Astrocyte of the cerebellum (primary cell): ENCODE results near the gene ACLY.

Experiments
- DNase-seq: peaks from one replicate; pipeline ENCODE4 v3.0.0-alpha.2; 2011; ENCODE audit warnings: low read depth
- H3K4me3 ChIP-seq: 2 replicates; pipeline ENCODE4 v1.5.1; 2011; ENCODE audit warnings: mild to moderate bottlenecking, low read depth, low read length, moderate library complexity
- CTCF ChIP-seq: IDR thresholded peaks from 2 replicates; pipeline ENCODE4 v1.5.1; 2012; ENCODE audit warnings: low read length, low read depth, moderate library complexity, mild to moderate bottlenecking; ENCODE audit errors: missing control alignments
- in situ Hi-C: cut with HindIII; loops from 2 replicates; pipeline ENCODE4 v1.10.0; 2017; ENCODE audit warnings: low sequenced_read_pairs

ACLY gene

DNA sequence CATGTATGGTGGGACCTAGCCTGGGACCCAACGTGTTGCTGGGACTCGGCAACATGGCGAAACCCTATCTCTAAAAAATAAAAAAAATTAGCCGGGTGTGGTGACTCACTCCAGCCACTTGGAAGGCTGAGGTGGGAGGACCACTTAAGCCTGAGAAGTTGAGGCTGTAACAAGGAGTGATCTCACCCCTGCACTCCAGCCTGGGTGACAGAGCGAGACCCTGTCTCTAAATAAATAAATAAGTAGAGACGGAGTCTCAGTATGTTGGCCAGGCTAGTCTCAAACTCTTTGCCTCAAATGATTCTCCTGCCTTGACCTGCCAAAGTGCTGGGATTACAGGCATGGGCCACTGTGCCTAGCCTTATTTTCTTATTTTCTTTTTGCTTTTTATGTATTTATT is 37.8 kb upstream of the ACLY start:
- H3K4me3 ChIP-seq = no peak overlapping the region
- TF ChIP-seq CTCF = no peak
- in situ Hi-C loops = loop anchor here (25.0 kb wide), 1 partner anchor 219 kb away; the partner anchor contains the start of gene HAP1
- DNase-seq = no peak

- H3K4me3 ChIP-seq = no peak overlapping the region
- no peak for TF ChIP-seq CTCF
- no peak for DNase-seq
- in situ Hi-C loops = no loop called here
Measured at GRCh38 chr17:41948762-41949460, 30.2 kb upstream of the ACLY start.

DNA sequence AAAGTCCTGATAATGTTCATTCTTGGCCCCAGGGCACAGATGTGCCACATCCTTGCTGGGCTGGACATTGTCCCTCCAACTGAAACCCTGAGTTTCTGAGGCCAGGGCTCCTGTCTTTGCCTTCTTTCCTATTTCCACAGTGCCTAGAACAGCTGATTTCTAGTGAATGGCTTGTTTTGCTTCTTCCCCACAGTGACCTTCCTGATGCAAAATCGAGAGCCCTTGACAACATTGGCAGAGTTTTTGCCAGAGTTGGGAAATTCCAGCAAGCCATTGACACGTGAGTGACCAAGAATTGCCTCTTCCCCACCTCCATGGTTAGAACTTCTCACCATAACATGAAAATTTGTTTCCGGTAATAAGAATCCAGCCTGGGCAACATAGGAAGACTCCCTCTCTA is 26.2 kb upstream of the ACLY start:
- TF ChIP-seq CTCF = no peak
- no peak for DNase-seq
- in situ Hi-C loops = no loop called here
- H3K4me3 ChIP-seq = no peak overlapping the region

DNA sequence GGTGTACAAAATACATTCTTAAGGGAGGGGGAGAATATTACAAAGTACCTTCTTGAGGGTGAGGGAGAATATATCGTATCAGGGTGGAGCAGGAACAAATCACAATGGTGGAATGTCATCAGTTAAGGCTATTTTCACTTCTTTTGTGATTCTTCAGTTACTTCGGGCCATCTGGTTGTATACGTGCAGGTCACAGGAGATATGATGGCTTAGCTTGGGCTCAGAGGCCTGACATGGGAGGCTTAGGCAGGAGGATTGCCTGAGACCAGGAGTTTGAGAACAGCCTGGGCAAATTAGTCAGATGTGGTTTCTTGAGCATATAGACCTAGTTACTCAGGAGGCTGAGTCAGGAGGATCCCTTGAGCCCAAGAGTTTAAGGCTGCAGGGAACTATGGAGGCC is 24.7 kb upstream of the ACLY start:
- no peak for DNase-seq
- in situ Hi-C loops = no loop called here
- TF ChIP-seq CTCF = no peak
- no peak overlapping the region for H3K4me3 ChIP-seq

DNA sequence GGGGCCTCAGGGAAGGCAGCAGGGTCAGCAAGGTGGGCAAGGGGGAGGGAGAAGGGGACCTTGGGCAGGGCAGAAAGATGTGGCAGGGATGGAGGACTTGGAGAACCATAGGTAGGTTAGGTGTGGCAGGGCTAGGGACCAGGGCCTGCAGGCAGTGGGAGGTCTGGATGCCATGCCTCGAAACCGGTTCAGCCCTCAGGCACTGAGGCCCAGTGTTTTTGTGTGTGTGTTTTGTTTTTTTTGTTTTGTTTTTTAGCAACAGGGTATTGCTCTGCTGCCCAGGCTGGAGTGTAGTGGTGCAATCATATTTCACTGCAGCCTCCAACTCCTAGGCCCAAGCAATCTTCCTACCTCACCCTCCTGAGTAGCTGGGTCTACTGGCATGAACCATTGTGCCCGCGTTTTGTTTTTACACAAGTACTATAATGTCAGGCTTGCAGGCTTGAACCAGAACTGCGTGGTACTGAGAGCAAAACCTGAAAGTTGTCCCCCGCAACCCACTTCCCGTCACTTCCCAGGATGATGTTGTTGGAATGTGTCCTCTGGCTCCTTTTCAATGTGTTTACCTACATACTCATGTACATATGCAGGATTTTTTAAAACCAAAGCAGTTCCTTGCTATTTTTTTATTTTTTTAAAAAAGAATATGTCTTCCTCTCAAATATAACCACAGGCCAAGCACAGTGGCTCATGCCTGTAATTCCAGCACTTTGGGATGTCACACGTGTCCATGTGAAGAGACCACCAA is 24.0 kb upstream of the ACLY start:
- in situ Hi-C loops = no loop called here
- DNase-seq = no peak
- H3K4me3 ChIP-seq = no peak overlapping the region
- TF ChIP-seq CTCF = no peak

DNA sequence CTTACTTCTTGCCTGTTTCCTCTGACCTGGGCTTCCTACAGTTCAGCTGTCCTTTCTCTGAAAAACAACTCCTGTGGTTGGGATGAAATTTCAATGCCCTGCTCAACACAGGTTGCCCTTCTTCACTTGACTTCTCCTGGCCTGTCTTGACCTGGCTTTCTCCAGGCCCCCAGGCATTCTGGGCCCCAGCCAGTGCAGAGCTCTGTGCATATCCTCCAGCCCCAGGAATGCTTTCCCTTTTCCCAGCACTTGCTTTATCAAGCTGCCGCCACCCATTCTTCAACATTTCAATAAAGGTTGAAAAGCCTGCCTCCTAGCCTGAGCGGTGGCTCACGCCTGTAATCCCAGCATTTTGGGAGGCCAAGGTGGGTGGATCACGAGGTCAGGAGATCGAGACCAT is 22.4 kb upstream of the ACLY start:
- H3K4me3 ChIP-seq = no peak overlapping the region
- in situ Hi-C loops = no loop called here
- DNase-seq = no peak
- TF ChIP-seq CTCF = no peak
